BJ (cell line): Measurements from ENCODE around the gene ACKR2. TPM values are rescaled to one million over a fixed set of nuclear protein-coding genes. Genes with fewer than 3 reads are reported as not detected.

Experiments
- CTCF ChIA-PET: fragments of 350-600 bp; formaldehyde crosslinking; extraction: SDS; loops from one replicate; lab custom pipeline; 2021; ENCODE audit warnings: antibody characterized with exemption, inconsistent platforms; lab: Yijun Ruan, JAX
- POLR2A ChIA-PET: fragments of 300-600 bp; sonication (Branson Sonifier 250); formaldehyde crosslinking; extraction: SDS; loops from one replicate; lab custom pipeline; 2021; ENCODE audit warnings: antibody characterized with exemption; lab: Charles Lee
- DNase-seq: peaks from one replicate; pipeline ENCODE4 v3.0.0-alpha.2; 2011; ENCODE audit warnings: low read depth
- H3K27me3 ChIP-seq: 2 replicates; pipeline ENCODE4 v1.6.0; 2011; ENCODE audit warnings: low read length; ENCODE audit not compliant: control insufficient read depth, insufficient read depth
- H3K36me3 ChIP-seq: 2 replicates; pipeline ENCODE4 v1.5.1; 2011; ENCODE audit warnings: low read length; ENCODE audit not compliant: control insufficient read depth, insufficient read depth
- H3K4me3 ChIP-seq: 2 replicates; pipeline ENCODE4 v1.5.1; 2011; ENCODE audit warnings: low read depth, mild to moderate bottlenecking, control low read depth, low read length
- polyA plus RNA-seq: library from polyadenylated mRNA; depleted of rRNA; stranded (reverse); fragments of >200 nt; gene quantifications from 2 replicates; pipeline ENCODE4 v1.2.3, GENCODE V29; 2011
- TF ChIP-seq, protein P1 (sequence below): IDR thresholded peaks from 2 replicates; pipeline ENCODE4 v1.5.1; 2011; ENCODE audit warnings: low read depth, mild to moderate bottlenecking, control low read depth, inconsistent platforms, low read length, moderate library complexity; ENCODE audit not compliant: insufficient read depth

ACKR2 gene
- polyA plus RNA-seq, 1 experiment = 0.15 TPM

DNA sequence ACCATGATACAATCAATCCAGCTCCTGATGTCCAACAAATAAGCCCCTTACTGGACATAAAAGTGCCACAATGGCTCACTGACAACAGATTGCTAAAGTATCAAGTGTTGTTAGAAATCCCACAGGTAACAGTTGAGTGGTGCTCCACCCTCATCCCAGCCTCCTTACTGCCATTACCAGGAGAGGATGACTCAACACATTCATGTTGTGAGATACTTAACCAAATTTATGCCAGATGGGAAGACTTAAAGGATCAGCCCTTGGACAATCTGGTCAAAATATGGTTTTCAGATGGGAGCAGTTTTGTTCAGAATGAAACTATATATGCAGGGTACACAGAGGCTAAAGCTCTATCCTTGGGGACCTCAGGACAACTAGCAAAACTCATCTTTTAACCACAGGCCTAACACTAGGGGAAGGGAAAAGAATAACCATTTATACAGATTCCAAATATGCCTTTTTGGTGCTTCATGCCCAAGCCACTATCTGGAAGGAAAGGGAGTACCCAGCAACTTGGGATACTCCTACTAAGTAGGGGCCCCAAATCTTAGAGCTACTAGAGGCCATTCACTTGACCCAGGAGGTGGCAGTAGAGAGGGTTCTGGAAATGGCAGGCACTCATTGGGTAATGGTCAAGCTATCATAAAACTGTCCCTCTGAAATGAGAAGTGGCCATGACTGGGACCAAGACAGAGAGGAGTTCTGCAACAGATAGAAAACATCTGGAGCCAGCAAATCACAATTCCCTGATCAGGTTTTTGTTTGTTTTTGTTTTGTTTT lies 89.8 kb downstream of the ACKR2 start:
- CTCF ChIA-PET = no interaction called here
- H3K4me3 ChIP-seq = no peak overlapping the region
- no peaks in the 10 kb centered on the region; the same call in 1 of the 2 replicates for H3K27me3 ChIP-seq
- H3K36me3 ChIP-seq = no peaks in the 10 kb centered on the region
- POLR2A ChIA-PET = no interaction called here
- TF ChIP-seq, protein P1, sequence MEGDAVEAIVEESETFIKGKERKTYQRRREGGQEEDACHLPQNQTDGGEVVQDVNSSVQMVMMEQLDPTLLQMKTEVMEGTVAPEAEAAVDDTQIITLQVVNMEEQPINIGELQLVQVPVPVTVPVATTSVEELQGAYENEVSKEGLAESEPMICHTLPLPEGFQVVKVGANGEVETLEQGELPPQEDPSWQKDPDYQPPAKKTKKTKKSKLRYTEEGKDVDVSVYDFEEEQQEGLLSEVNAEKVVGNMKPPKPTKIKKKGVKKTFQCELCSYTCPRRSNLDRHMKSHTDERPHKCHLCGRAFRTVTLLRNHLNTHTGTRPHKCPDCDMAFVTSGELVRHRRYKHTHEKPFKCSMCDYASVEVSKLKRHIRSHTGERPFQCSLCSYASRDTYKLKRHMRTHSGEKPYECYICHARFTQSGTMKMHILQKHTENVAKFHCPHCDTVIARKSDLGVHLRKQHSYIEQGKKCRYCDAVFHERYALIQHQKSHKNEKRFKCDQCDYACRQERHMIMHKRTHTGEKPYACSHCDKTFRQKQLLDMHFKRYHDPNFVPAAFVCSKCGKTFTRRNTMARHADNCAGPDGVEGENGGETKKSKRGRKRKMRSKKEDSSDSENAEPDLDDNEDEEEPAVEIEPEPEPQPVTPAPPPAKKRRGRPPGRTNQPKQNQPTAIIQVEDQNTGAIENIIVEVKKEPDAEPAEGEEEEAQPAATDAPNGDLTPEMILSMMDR = no peak
- no peak for DNase-seq

DNA sequence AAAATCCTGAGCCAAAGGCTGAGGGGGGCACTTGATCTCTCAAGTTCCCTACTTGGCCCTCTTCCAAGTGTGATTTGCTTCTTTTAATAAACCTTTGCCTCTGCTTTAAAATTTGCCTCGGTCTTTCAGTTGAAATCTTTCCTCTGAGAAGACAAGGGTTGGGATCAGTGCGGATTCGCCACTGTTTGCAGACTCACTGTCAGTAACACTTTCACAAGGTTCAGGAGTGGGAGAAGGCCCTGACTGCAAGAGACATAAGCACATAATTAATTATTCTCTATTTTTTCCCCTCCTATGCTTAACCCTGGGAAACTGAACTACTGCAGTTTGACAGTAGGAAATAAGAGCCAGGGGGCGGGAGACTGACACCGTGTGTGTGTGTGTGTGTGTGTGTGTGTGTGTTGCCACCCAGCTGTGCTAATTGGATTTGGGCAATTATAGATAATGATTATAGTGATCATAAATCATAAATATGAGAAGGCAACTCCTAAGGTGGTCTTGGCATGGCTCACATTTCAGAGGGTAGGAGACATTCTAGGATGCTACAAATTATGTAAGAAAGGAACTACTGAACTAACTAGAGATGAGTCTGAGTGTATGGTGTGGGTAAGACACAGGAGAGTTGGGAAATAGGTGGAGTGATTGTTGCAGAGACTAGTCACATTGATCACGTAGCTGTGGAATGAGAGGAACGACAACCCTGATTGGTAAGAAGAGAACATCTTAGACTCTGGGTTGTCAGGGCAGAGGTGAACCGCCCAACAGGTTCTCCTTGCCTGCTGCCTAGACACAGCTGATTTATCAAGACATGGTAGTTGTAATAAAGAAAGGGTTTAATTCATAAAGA lies 91.2 kb downstream of the ACKR2 start:
- no peak overlapping the region for H3K4me3 ChIP-seq
- H3K27me3 ChIP-seq = peaks cover 1% of the 10 kb centered on the region
- no peak for DNase-seq
- TF ChIP-seq, protein P1 = no peak
- CTCF ChIA-PET = no interaction called here
- POLR2A ChIA-PET = no interaction called here
- H3K36me3 ChIP-seq = no peaks in the 10 kb centered on the region

DNA sequence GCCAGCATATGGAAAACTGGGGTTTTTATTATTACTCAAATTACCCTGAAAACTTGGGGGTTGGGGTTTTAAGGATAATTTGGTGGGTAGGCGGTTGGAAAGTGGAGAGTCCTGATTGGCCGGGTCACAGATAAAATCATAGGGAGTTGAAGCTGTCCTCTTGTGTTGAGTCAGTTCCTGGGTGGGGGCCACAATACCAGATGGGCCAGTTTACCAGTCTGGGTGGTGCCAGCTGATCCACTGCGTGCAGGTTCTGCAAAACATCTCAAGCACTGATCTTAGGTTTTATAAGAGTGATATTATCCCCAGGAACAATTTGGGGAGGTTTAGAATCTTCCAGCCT lies 91.8 kb downstream of the ACKR2 start:
- no peak for DNase-seq
- peaks cover 1% of the 10 kb centered on the region for H3K27me3 ChIP-seq
- H3K36me3 ChIP-seq = no peaks in the 10 kb centered on the region
- POLR2A ChIA-PET = no interaction called here
- no peak overlapping the region for H3K4me3 ChIP-seq
- CTCF ChIA-PET = no interaction called here
- TF ChIP-seq, protein P1 = no peak

DNA sequence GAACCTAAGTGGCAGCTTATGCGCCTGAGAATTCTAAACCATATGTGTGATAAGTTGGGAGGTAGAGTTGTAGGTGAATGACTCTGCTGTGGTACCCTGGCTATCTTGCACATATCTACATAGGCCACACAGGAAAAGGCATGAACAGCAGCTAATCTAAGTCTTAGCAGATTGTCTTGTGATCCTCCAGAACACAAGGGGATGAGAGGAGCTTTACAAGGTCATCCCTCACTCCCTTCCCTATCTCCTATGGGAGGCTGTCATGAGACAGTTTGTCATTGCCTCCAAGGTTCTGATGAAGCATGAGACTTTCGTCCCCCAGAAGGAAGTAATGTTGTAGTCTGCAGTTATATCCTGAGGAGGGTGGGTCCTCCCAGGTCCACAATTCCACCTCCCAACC lies 93.0 kb downstream of the ACKR2 start:
- H3K4me3 ChIP-seq = no peak overlapping the region
- CTCF ChIA-PET = no interaction called here
- POLR2A ChIA-PET = no interaction called here
- TF ChIP-seq, protein P1 = no peak
- H3K27me3 ChIP-seq = peaks cover 1% of the 10 kb centered on the region; the same call in 1 of the 2 replicates
- no peak for DNase-seq
- H3K36me3 ChIP-seq = no peaks in the 10 kb centered on the region

DNA sequence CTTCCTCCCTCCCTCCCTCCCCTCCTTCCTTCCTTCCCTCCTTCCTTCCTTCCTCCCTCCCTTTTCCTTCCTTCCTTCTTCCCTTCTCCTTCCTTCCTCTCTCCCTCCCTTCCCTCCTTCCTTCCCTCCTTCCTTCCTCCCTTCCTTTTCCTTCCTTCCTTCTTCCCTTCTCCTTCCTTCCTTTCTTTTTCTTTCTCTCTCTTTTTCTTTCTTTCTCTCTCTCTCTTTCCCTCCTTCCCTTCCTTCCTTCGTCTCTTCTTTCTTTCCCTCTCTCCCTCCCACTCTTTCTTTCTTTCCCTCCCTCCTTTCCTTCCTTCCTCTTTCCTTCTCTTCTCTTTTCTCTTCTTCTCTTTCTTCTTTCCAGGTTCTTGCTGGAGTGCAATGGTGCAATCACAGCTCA lies 94.8 kb downstream of the ACKR2 start:
- ChIA-PET POLR2A (no interaction called here), CTCF (no interaction called here)
- peaks cover 1% of the 10 kb centered on the region; the same call in 1 of the 2 replicates for H3K27me3 ChIP-seq

More for the DNA sequence above, 94.8 kb downstream of the ACKR2 start:
- no peak for DNase-seq
- H3K36me3 ChIP-seq = no peaks in the 10 kb centered on the region
- TF ChIP-seq, protein P1 = no peak
- no peak overlapping the region for H3K4me3 ChIP-seq
